ENCODE measurements around the gene H6PD.
A peak's percentile ranks its signal among the peaks of the same experiment; 100 is the strongest.

Gene H6PD

DNA sequence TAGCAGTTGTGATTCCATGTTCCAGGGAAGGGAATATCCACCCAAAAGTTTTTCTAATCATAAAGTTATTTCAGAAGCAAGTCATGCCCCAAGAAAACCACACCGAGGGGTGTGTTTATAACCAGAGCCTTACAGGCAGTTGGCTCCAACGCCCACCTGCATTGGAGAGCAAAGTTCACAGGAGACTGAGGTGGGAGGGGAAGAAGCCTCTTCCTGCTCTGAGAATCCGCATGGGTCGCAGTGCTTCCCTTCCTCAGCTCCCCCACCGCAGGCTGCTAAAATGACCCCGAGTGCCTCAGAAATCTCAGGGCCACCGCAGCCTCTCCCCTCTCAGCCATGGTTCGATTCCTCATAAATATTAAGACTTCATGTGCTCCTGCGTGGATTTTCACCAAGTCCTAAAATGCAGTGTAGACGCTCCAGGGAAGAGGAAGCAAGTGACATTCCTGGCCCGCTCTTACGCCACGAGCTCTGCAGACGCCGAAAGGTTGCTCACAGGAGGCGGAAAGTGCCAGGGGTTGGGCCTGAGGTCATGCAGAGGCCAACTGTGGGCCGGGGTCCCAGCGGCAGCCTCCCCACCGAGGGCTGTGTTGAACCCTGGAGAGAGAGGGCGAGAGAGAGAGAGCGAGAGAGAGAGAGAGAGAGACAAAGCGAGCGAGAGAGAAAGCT, 44.7 kb downstream of the H6PD start:
- no peak for DNase-seq (ENCODE audit: low spot score)

GRCh38 chr1:9280015-9280860, 45.7 kb downstream of the H6PD start:
- DNase-seq (ENCODE audit: low spot score): peak; percentile 97

- DNase-seq (ENCODE audit: low spot score): peak; percentile 72
Measured at GRCh38 chr1:9281071-9281827, 46.7 kb downstream of the H6PD start.

DNA sequence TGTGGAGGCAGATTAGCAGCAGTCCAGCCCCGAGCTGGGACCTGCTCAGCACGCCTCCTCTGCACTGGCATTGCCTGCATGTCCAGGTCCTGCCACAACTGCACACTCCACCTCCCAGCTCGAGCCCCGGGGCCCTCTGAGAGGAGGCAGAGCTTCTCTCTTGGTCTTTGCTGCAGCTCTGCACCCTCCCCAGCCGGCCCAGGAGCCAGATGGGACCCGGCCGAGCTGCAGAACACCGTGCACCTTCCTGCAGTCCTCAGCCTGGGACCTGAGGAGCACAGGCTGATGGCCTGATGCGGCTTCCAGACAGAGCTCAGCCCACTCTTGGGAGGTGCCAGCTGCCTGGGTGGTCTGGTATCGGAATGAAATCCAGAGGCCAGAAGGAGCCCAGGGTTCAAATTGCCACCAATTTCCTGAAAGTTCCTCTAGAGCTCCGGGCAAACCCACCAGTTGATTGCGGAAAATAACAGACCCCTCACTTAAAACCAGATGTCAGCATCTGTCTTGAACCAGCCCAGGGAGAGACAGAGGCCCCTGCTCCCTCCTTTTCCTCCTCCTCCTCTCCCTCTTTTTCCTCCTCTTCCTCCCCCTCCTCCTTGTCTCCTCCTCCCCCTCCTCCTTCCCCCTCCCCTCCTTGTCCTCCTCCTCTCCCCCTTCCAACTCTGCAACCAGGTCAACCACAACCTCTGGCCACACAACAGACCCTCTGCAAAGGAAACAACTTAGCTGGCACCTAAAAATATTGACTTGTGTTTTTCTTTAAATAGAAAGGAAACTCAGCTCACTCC, 47.5 kb downstream of the H6PD start:
- DNase-seq (ENCODE audit: low spot score): peak; percentile 38

- no peak for DNase-seq (ENCODE audit: low spot score)
Measured at GRCh38 chr1:9282696-9282955, 48.1 kb downstream of the H6PD start.

GRCh38 chr1:9284061-9284460, 49.5 kb downstream of the H6PD start:
- DNase-seq (ENCODE audit: low spot score): no peak

- no peak for DNase-seq (ENCODE audit: low spot score)
Measured at GRCh38 chr1:9286556-9286955, 52.0 kb downstream of the H6PD start.

DNA sequence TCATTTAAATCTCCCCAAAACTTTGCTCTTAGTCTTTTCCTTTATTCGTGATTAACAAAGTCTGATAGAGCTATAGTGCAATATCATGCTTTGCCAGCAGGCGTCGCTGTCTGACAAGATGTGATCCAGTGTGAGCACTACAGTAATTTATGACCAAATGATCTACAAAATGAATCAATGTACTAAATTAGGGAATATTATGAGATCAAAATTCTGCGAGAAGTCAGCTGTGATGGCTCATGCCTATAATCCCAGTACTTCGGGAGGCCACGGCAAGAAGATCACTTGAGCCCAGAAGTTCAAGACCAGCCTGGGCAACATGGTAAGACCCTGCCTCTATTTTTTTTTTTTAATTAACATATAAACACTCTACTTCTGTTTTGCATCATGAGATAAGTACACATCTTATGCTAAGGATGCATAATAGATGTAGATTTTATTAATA, 54.5 kb downstream of the H6PD start:
- DNase-seq (ENCODE audit: low spot score): peak; percentile 36

DNA sequence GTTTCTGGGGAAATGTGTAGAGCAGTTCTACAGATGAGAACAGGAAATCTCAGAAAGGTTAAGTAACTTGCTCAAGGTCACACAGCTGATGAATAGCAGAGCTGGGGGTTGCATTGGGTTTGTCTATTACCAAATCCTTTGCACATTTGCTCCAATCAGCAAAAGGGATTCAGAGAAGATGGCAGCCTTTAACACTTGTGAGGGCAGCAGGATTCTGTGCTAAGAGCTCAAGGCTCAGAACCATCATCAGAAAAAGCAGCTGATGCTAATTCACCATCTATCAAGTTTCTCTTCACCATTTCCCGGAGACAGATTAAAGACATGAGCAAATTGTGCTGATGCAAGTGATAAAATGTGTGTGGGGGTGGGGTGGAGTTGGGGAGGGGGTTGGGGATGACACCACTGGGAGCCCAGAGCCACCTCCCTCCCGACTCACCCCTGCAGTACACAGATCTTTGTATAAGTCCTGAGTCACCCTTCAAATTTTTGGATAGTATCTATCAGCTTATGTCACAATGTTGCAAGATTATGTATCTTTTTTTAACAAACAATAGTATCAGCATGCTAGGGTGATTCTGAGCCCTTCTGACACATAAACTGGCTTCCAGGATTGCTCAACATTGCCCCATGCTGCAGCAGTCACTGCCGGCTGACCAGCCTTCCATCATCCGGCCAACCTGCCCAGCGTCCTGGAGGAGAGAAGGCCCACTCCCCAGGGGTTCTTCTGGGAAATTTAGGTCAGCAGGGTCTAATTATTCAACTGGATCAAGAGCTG, 55.3 kb downstream of the H6PD start:
- DNase-seq (ENCODE audit: low spot score): peak; percentile 81

- DNase-seq (ENCODE audit: low spot score): no peak
Measured at GRCh38 chr1:9291914-9292360, 57.4 kb downstream of the H6PD start.

GRCh38 chr1:9292361-9293240, 58.0 kb downstream of the H6PD start, which contains the start of gene SPSB1:
Gene SPSB1 (plus strand): TSS chr1:9292894. CDS start chr1:9355892, 62,998 bp downstream.
- DNase-seq (ENCODE audit: low spot score): peak; percentile 90

GRCh38 chr1:9293241-9293532, 58.6 kb downstream of the H6PD start:
- DNase-seq (ENCODE audit: low spot score): no peak

DNA sequence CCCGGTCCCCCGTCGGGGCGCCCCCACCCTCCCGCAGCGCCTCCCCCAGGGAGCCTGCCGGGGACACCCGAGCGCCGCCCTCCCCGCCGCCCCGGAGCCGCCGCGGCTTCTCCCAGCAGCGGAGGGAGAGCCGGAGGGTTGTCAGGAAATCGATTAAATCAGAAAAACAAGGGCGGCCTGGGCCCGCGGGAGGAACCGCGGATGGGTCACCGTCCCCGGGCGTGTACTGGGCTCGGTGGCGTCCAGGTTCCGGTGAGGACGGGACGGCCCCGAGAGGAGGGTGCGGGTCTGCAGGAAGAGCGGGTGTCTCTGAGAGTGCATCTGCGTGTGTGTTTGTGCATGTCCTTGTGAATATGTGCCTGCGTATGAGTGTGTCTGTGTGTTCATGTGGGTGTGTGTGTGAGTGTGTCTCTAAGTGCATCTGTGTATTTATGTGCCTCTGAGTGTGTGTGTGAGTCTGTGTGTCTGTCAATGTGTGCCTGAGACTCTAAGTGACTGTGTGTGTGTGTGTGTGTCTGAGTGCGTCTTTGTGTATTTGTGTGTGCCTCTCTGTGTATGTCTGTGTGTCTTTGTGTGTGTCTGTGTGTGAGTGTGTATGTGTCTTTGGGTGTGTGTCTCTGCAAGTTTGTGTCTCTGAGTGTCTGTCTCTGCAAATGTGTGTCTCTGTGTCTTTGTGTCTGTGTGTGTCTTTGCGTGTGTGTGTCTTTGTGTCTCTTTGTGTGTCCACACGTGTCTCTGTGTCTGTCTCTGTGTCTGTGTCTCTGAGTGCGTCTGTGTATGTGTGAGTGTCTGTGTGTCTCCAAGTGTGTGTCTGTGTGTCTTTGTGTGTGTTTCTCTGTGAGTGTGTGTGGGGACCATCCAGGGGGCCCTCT, 59.2 kb downstream of the H6PD start:
- DNase-seq (ENCODE audit: low spot score): peak; percentile 80

- peak; percentile 51 for DNase-seq (ENCODE audit: low spot score)
Measured at GRCh38 chr1:9294405-9294773, 59.8 kb downstream of the H6PD start.

DNA sequence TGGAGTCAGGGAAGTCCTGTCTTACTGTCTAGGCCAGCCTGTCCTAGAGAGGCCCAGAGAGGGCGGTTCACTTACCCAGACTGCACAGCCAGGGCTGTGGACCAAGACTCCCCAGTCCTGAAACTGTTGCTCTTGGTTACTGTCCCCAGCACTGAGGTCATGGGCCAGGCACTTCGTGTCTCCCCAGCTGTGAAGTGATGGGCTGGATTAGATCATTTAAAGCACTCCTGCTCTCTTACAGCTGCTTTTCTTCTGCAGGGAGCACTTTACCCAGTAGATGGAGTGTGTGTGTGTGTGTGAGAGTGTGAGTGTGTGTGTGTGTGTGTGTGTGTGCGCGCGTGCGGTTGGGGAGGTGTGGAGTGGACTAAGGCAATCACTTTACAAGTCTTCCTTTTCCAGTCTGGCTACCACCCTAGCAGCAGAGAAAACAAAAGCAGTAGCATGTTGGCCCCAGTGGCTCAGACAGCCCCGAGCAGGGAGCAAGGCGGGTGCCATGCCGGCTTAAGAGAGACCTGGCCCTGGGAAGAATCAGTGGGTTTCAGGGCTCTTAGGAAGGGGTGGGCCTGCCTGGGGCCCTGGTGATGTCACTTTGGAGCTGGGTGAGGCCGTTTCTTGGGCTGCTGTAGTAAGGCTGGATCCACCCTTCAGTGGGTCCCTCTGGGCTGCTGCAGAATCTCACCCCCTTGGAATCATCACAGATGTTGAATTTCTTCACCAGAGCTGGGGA, 60.5 kb downstream of the H6PD start:
- DNase-seq (ENCODE audit: low spot score): peak; percentile 55

DNA sequence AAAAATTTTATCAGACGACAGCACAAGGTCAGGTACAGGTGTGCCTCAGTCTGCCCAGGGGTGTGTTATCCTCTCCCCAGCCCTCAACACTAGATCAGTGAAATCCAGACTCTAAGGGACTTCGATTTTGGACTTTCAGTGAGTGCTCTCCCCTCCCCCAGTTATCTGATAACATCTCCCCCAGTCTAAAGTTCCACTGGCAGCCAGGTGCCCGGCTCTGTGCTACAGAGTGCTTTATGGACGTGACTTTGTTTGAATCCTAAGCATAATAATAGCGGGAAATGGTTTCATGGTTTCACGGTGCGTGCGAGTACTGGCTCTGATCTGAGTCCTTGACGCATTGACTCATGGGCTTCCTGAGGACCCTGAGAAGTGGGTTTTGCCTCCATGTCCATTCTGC, 61.3 kb downstream of the H6PD start:
- DNase-seq (ENCODE audit: low spot score): no peak

DNA sequence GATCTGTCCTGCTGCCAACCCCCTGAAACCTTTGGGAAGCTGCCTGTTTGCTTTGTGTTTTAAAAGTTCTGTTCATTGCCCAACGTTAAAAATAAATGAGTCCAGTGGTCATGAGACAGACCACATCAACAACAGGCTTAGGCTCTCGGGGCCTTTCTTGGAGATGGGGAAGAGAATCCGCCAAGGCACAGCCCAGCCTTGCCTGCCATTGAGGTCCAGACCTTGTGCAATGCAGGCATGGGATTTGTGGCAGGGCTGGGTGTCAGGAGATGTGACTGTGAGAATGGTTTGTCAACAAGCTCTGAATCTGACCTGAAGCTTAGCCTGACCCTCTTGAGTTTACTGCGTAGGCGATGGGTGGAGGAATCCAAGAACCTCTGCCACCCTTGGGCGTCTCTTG, 62.3 kb downstream of the H6PD start:
- DNase-seq (ENCODE audit: low spot score): no peak

DNA sequence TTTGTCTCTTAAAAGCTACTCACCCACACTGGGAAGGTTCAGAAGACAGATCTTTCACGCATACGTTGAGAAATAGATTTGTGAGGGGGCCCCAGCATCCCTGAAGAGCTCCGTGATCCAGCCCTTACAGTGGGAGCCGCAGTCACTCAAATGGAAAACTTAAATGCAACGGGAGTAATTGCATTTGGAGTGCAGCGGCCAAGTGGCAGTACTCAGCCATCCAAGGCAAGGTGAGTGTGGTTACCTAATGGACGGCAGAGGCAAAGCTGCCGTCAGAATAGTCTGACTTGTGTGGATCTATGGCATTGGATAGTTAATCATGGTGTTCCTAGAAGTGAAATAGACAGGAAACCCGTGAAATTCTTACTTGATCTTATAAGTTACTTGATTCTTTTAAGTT, 63.3 kb downstream of the H6PD start:
- DNase-seq (ENCODE audit: low spot score): no peak

GRCh38 chr1:9298282-9298681, 63.7 kb downstream of the H6PD start:
- DNase-seq (ENCODE audit: low spot score): no peak
